K562 (cell line): ENCODE data around the gene CEP57. TPM values are rescaled to one million over a fixed set of nuclear protein-coding genes. Genes with fewer than 3 reads are reported as not detected.

Experiments
- ATAC-seq: fragments of 200-7000 bp; cut with Tn5 transposase; 3 replicates; pipeline ENCODE4 v1.9.1; 2020; ENCODE audit warnings: moderate library complexity
- BruUV-seq: library from RNA; stranded (reverse); fragments of 400-500 nt; replicated peaks from 2 replicates; lab custom pipeline; 2021; lab: Mats Ljungman, UMichigan
- CTCF ChIA-PET: fragments of 300-600 bp; formaldehyde crosslinking; extraction: SDS; loops from one replicate; lab custom pipeline; 2021; ENCODE audit warnings: low intra/inter-chr PET ratio; lab: Yijun Ruan, JAX
- POLR2A ChIA-PET: fragments of 300-600, 350-650 bp; sonication (Branson Sonifier 250); formaldehyde crosslinking; extraction: SDS; loops from one replicate; lab custom pipeline; 2021; ENCODE audit warnings: antibody characterized with exemption, inconsistent platforms; lab: Yijun Ruan, JAX
- DNase-seq, 4 experiments: peaks; one replicate each; pipeline versions ENCODE4 v3.0.0 to v3.0.0-alpha.2; 2011 to 2018; ENCODE audit warnings: low spot score in 3 of 4, mixed read lengths in 3 of 4; ENCODE audit errors: extremely low read depth in 1 of 4
- FAIRE-seq: peaks from 2 replicates; lab custom pipeline; 2011; peaks lifted over from hg19 to GRCh38; lab: Jason Lieb, UNC
- H2AFZ ChIP-seq: 2 replicates; pipeline ENCODE4 v1.6.0; 2011; ENCODE audit warnings: low read depth, low read length, control low read depth, inconsistent platforms
- H3K27ac ChIP-seq: fragments of 200-600 bp; 3 replicates; pipeline ENCODE4 v1.8.0; 2011; ENCODE audit warnings: low read depth, mild to moderate bottlenecking, control low read depth, inconsistent platforms, low read length, moderate library complexity, mixed read lengths; ENCODE audit errors: extremely low read depth
- H3K27me3 ChIP-seq, 2 experiments: fragments of 300-600 bp in 1 of 2; 2 replicates in 1 of 2; 3 replicates in 1 of 2; pipeline versions ENCODE4 v1.6.0 to v1.8.0; 2011; ENCODE audit warnings: inconsistent platforms in 2 of 2, low read length in 2 of 2, mild to moderate bottlenecking in 1 of 2, mixed read lengths in 1 of 2, moderate library complexity in 1 of 2; ENCODE audit not compliant: control insufficient read depth in 2 of 2, insufficient read depth in 2 of 2
- H3K36me3 ChIP-seq: fragments of 300-600 bp; 3 replicates; pipeline ENCODE4 v1.8.0; 2011; ENCODE audit warnings: mild to moderate bottlenecking, low read length, inconsistent platforms; ENCODE audit not compliant: control insufficient read depth, insufficient read depth
- H3K4me1 ChIP-seq, 2 experiments: fragments of 200-600 bp in 1 of 2; replicated peaks in 1 of 2; 2 replicates in 1 of 2; 3 replicates in 1 of 2; pipeline versions ENCODE4 v1.5.1 to v1.8.0; 2011; ENCODE audit warnings: inconsistent platforms in 2 of 2, low read length in 2 of 2, mild to moderate bottlenecking in 1 of 2, mixed read lengths in 1 of 2, moderate library complexity in 1 of 2; ENCODE audit not compliant: control insufficient read depth in 2 of 2, insufficient read depth in 2 of 2
- H3K4me2 ChIP-seq: 2 replicates; pipeline ENCODE4 v1.6.1; 2011; ENCODE audit warnings: low read length, control low read depth, inconsistent platforms, mixed read lengths; ENCODE audit not compliant: insufficient read depth
- H3K4me3 ChIP-seq: fragments of 200-600 bp; sonication (generic), shearing (Covaris generic); 2 replicates; pipeline ENCODE4 v1.5.1; 2016; ENCODE audit warnings: control low read depth, inconsistent platforms
- H3K79me2 ChIP-seq: fragments of 200-600 bp; 3 replicates; pipeline ENCODE4 v1.8.0; 2011; ENCODE audit warnings: low read length, inconsistent platforms; ENCODE audit not compliant: control insufficient read depth, insufficient read depth
- H3K9ac ChIP-seq, 2 experiments: 2 replicates each; pipeline versions ENCODE4 v1.6.0 to v1.6.1; 2011; ENCODE audit warnings: low read depth in 2 of 2, low read length in 2 of 2, control low read depth in 1 of 2, inconsistent platforms in 1 of 2, mild to moderate bottlenecking in 1 of 2, mixed read lengths in 1 of 2; ENCODE audit not compliant: insufficient read depth in 1 of 2
- H3K9me1 ChIP-seq: one replicate; pipeline ENCODE4 v1.6.0; 2011; ENCODE audit warnings: inconsistent platforms, mild to moderate bottlenecking, low read length, moderate library complexity; ENCODE audit not compliant: control insufficient read depth, insufficient read depth
- H3K9me3 ChIP-seq: replicated peaks from 2 replicates; pipeline ENCODE4 v1.5.1; 2011; ENCODE audit warnings: low read depth, low read length, inconsistent platforms; ENCODE audit not compliant: control insufficient read depth, insufficient read depth
- H4K20me1 ChIP-seq: replicated peaks from 2 replicates; pipeline ENCODE4 v1.6.1; 2011; ENCODE audit warnings: low read length, inconsistent platforms, mixed read lengths; ENCODE audit not compliant: control insufficient read depth, insufficient read depth
- DNMT1 ChIP-seq: fragments of 450-650 bp; IDR thresholded peaks from 2 replicates; pipeline ENCODE4 v1.6.1; 2016; ENCODE audit warnings: antibody characterized with exemption, mild to moderate bottlenecking
- ETV6 ChIP-seq, 3 experiments: fragments of 150-350 bp in 1 of 3; sonication (generic) in 1 of 3; formaldehyde crosslinking in 1 of 3; IDR thresholded peaks; 2 replicates each; pipeline versions ENCODE4 v1.6.1 to v1.8.0; 2014 to 2022; ENCODE audit warnings: borderline replicate concordance in 2 of 3, low read depth in 2 of 3, antibody characterized with exemption in 1 of 3, low read length in 1 of 3, mild to moderate bottlenecking in 1 of 3, missing genetic modification reagents in 1 of 3
- MBD2 ChIP-seq: sonication (generic); IDR thresholded peaks from 2 replicates; pipeline ENCODE4 v1.6.1; 2016; ENCODE audit warnings: low read depth, borderline replicate concordance
- RBM25 ChIP-seq: fragments of 200-400 bp; formaldehyde crosslinking; IDR thresholded peaks from 2 replicates; pipeline ENCODE4 v1.6.1; 2018; ENCODE audit warnings: low read length, low read depth, moderate library complexity; ENCODE audit not compliant: severe bottlenecking
- REST ChIP-seq, 2 experiments: fragments of 450-650 bp; formaldehyde crosslinking in 1 of 2; IDR thresholded peaks; 2 replicates each; pipeline versions ENCODE4 v1.4.0 to v1.6.1; 2014 to 2020; ENCODE audit warnings: mild to moderate bottlenecking in 2 of 2, borderline replicate concordance in 1 of 2, low read depth in 1 of 2
- ZMIZ1 ChIP-seq, 2 experiments: fragments of 150-350 bp in 1 of 2; IDR thresholded peaks; 2 replicates each; pipeline ENCODE4 v1.6.1; 2012 to 2016; ENCODE audit warnings: low read depth in 2 of 2, low read length in 2 of 2, mild to moderate bottlenecking in 1 of 2, moderate library complexity in 1 of 2
- WGBS: fragments of 100-300 bp; shearing (Covaris generic); methylation state at CpG from one replicate; pipeline ENCODE4 v1.1.6; 2016; ENCODE audit warnings: low coverage, mixed read lengths; ENCODE audit not compliant: insufficient coverage; ENCODE audit errors: missing lambda C conversion rate; 5-methylcytosine and 5-hydroxymethylcytosine counted together
- in situ Hi-C: fragments of 300-500 bp; cut with MboI; formaldehyde crosslinking; loops from 4 replicates; pipeline ENCODE4 v1.15.0; 2018; ENCODE audit warnings: inconsistent platforms, mixed read lengths
- intact Hi-C: fragments of 100-400 bp; cut with micrococcal nuclease; formaldehyde crosslinking; loops from 2 replicates; pipeline ENCODE4 v1.14.2; 2022
- polyA plus RNA-seq, 8 experiments: library from polyadenylated mRNA; depleted of rRNA in 4 of 8; stranded (reverse) in 5 of 8; unstranded in 3 of 8; fragments of >200 nt; fragmentation: Nextera tagmentation in 2 of 8; fragmentation: Illumina TruSeq in 1 of 8; extraction: Ambion mirVana in 2 of 8; extraction: Trizol in 1 of 8; gene quantifications; 2 replicates each; pipeline versions ENCODE4 v1.2.1 to v1.2.3, GENCODE V29; 2011 to 2014; ENCODE audit warnings: inconsistent platforms in 1 of 8, missing spikeins in 1 of 8
- total RNA-seq, 7 experiments: library from RNA; depleted of rRNA in 6 of 7; stranded (reverse); fragments of >200 nt in 6 of 7; fragmentation: Illumina TruSeq in 2 of 7; extraction: Trizol in 2 of 7; gene quantifications; 2 replicates each; pipeline versions ENCODE4 v1.2.1 to v1.2.3, GENCODE V29; 2011 to 2021; ENCODE audit warnings: low replicate concordance in 1 of 7

CEP57 gene
- total and polyA plus RNA-seq, 9 of the 15 experiments (the other 6 are each of a cell fraction or from before 2014, with no cell fraction given), result 25.1 to 88.1 (median 65.2) TPM

GRCh38 chr11:95833378-95833777, 43.1 kb downstream of the CEP57 start:
- 94% methylated on average over 1 of the region's 1 CpG for WGBS
- TF ChIP-seq RBM25, result no peak
- TF ChIP-seq DNMT1, result no peak
- no peak for TF ChIP-seq ZMIZ1 (IDR thresholded peaks at IDR 0.05; ENCODE audit: low read depth in 2 of 2, low read length in 2 of 2)
- no peak for TF ChIP-seq MBD2
- no peak for TF ChIP-seq ETV6 (IDR thresholded peaks at IDR 0.05; ENCODE audit: borderline replicate concordance in 1 of 2, low read depth in 2 of 2, low read length in 1 of 2)
- no peak for TF ChIP-seq ETV6 (CRISPR knock-in tag; IDR thresholded peaks at IDR 0.05; ENCODE audit: borderline replicate concordance)
- TF ChIP-seq REST (IDR thresholded peaks at IDR 0.05; ENCODE audit: borderline replicate concordance), result no peak
- no peak for TF ChIP-seq REST (CRISPR knock-in tag; IDR thresholded peaks at IDR 0.05; ENCODE audit: low read depth)
- FAIRE-seq, result no peak
- no peak for ATAC-seq
- ChIA-PET CTCF (no interaction called here), POLR2A (interaction anchor here (0.5 to 0.6 kb wide), 2 partner anchors 26 to 543 kb away, joined by 3 read pairs; no protein-coding TSS in a partner anchor)
- BruUV-seq, result no TSS peak
- in situ Hi-C loops (no loop called here), intact Hi-C loops (no loop called here)
- Histone ChIP-seq H4K20me1 (no peaks in the 10 kb centered on the region), H3K4me1 (no peaks in the 10 kb centered on the region), H3K9me1 (no peaks in the 10 kb centered on the region), H3K27ac (no peak overlapping the region), H3K79me2 (no peaks in the 10 kb centered on the region), H3K4me2 (no peak overlapping the region), H3K27me3 (no peaks in the 10 kb centered on the region), H3K9me3 (no peaks in the 10 kb centered on the region), H3K9ac (no peak overlapping the region), H2AFZ (no peak overlapping the region), H3K4me3 (no peak overlapping the region), H3K36me3 (peaks cover 89% of the 10 kb centered on the region)
- DNase-seq, result no peak
